PC-3 (cell line): ENCODE measurements around the gene PORCN. TPM values are rescaled to one million over a fixed set of nuclear protein-coding genes. Genes with fewer than 3 reads are reported as not detected.
A peak's percentile ranks its signal among the peaks of the same experiment; 100 is the strongest.

Experiments
- ATAC-seq: fragments of 200-7000 bp; cut with Tn5 transposase; 2 replicates; pipeline ENCODE4 v1.9.1; 2020; ENCODE audit warnings: mild to moderate bottlenecking, moderate library complexity
- BruUV-seq: library from RNA; stranded (reverse); fragments of 400-500 nt; replicated peaks from 2 replicates; lab custom pipeline; 2021; lab: Mats Ljungman, UMichigan
- CTCF ChIA-PET: fragments of 300-600 bp; sonication (Branson Sonifier 250); formaldehyde crosslinking; loops from one replicate; lab custom pipeline; 2022; ENCODE audit warnings: antibody characterized with exemption; lab: Charles Lee
- POLR2A ChIA-PET: fragments of 300-600 bp; sonication (Branson Sonifier 250); formaldehyde crosslinking; loops from one replicate; lab custom pipeline; 2022; ENCODE audit warnings: antibody characterized with exemption; ENCODE audit not compliant: unreplicated experiment; lab: Charles Lee
- DNase-seq: peaks from one replicate; pipeline ENCODE4 v3.0.0-alpha.2; 2015
- H2AFZ ChIP-seq: fragments of 300-600 bp; sonication (generic); 2 replicates; pipeline ENCODE4 v1.6.0; 2016; ENCODE audit warnings: antibody characterized with exemption, low read length
- H3F3A ChIP-seq: fragments of 300-600 bp; sonication (generic); one replicate; pipeline ENCODE4 v1.6.0; 2017; ENCODE audit warnings: antibody characterized with exemption, low read length, control low read depth, mild to moderate bottlenecking; ENCODE audit not compliant: unreplicated experiment
- H3K27ac ChIP-seq: fragments of 300-600 bp; sonication (generic); 2 replicates; pipeline ENCODE4 v1.5.1; 2016; ENCODE audit warnings: mild to moderate bottlenecking, low read length
- H3K27me3 ChIP-seq: fragments of 300-600 bp; sonication (generic); 2 replicates; pipeline ENCODE4 v1.6.1; 2016; ENCODE audit warnings: low read length, mixed read lengths
- H3K36me3 ChIP-seq: fragments of 300-600 bp; sonication (generic); 2 replicates; pipeline ENCODE4 v1.6.1; 2016; ENCODE audit warnings: low read depth, mixed run types, low read length, mixed read lengths
- H3K4me1 ChIP-seq: fragments of 300-600 bp; sonication (generic); 2 replicates; pipeline ENCODE4 v1.5.1; 2016; ENCODE audit warnings: low read length; ENCODE audit not compliant: insufficient read depth
- H3K4me2 ChIP-seq: fragments of 300-600 bp; sonication (generic); 2 replicates; pipeline ENCODE4 v1.6.0; 2016; ENCODE audit warnings: low read length
- H3K4me3 ChIP-seq: fragments of 300-600 bp; sonication (generic); 2 replicates; pipeline ENCODE4 v1.5.1; 2016; ENCODE audit warnings: mild to moderate bottlenecking, low read length, mixed read lengths
- H3K79me2 ChIP-seq: fragments of 300-600 bp; sonication (generic); 2 replicates; pipeline ENCODE4 v1.6.1; 2017; ENCODE audit warnings: low read length, mixed read lengths
- H3K9ac ChIP-seq: fragments of 300-600 bp; sonication (generic); 2 replicates; pipeline ENCODE4 v1.6.0; 2016; ENCODE audit warnings: mild to moderate bottlenecking, low read length
- H3K9me2 ChIP-seq: fragments of 300-600 bp; sonication (generic); replicated peaks from 2 replicates; pipeline ENCODE4 v1.6.1; 2016; ENCODE audit warnings: mixed run types, low read length, mixed read lengths
- H3K9me3 ChIP-seq: fragments of 300-600 bp; sonication (generic); 2 replicates; pipeline ENCODE4 v1.6.1; 2016; ENCODE audit warnings: low read length, mixed read lengths
- H4K20me1 ChIP-seq: fragments of 300-600 bp; sonication (generic); 2 replicates; pipeline ENCODE4 v1.6.1; 2016; ENCODE audit warnings: low read length, mixed read lengths
- EZH2 ChIP-seq: fragments of 300-600 bp; sonication (generic); IDR thresholded peaks from one replicate; pipeline ENCODE4 v1.6.1; 2017; ENCODE audit warnings: antibody characterized with exemption, mild to moderate bottlenecking, low read length; ENCODE audit not compliant: unreplicated experiment
- EZH2phosphoT487 ChIP-seq: fragments of 300-600 bp; sonication (generic); IDR thresholded peaks from 2 replicates; pipeline ENCODE4 v1.6.1; 2018; ENCODE audit warnings: mild to moderate bottlenecking, antibody characterized with exemption, low read length, borderline replicate concordance
- intact Hi-C: fragments of 100-400 bp; cut with micrococcal nuclease; formaldehyde crosslinking; loops from 2 replicates; pipeline ENCODE4 v1.9.0; 2023
- total RNA-seq: library from RNA; depleted of rRNA; stranded (reverse); fragments of >200 nt; gene quantifications from 2 replicates; pipeline ENCODE4 v1.2.3, GENCODE V29; 2014
- TF ChIP-seq, protein P1 (sequence below): fragments of 300-600 bp; sonication (generic); conservative IDR thresholded peaks from 2 replicates; pipeline ENCODE4 v1.5.1; 2017; ENCODE audit warnings: antibody characterized with exemption, low read depth, mild to moderate bottlenecking, low read length

The PORCN gene
- total RNA-seq, 1 experiment from 2014 or later = 38.9 TPM

GRCh38 chrX:48509245-48509590 is 426 bp downstream of the PORCN start:
- peak overlapping the region; percentile 79 for H3K9ac ChIP-seq

DNA sequence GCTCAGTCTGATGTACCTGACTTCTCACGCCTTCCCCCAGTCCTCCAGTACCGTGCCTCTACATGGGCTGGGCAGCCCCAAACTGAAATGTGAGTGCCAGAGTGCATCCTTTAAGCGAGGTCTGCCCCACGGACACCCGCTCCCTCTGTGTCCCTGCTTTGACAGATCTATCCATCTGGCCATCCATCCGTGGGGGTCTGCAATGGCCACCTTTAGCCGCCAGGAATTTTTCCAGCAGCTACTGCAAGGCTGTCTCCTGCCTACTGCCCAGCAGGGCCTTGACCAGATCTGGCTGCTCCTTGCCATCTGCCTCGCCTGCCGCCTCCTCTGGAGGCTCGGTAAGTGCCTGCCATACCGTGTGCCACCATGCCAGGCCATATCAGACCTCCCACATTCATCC is 827 bp downstream of the PORCN start:
- no peaks in the 10 kb centered on the region for H4K20me1 ChIP-seq
- H3F3A ChIP-seq = no peaks in the 10 kb centered on the region
- no peaks in the 10 kb centered on the region for H3K36me3 ChIP-seq
- CTCF ChIA-PET = no interaction called here
- H3K79me2 ChIP-seq = peaks cover 19% of the 10 kb centered on the region; the same call in 1 of the 2 replicates
- no peak overlapping the region for H3K27ac ChIP-seq
- H2AFZ ChIP-seq = no peak overlapping the region
- BruUV-seq = no TSS peak
- POLR2A ChIA-PET = no interaction called here
- no peak for DNase-seq
- no peak for ATAC-seq
- H3K4me2 ChIP-seq = peak overlapping the region; percentile 88
- H3K4me3 ChIP-seq = peak overlapping the region; percentile 83
- peaks cover 11% of the 10 kb centered on the region; the same call in 1 of the 2 replicates for H3K4me1 ChIP-seq
- TF ChIP-seq EZH2phosphoT487 (no peak), EZH2 (no peak)
- TF ChIP-seq, protein P1, sequence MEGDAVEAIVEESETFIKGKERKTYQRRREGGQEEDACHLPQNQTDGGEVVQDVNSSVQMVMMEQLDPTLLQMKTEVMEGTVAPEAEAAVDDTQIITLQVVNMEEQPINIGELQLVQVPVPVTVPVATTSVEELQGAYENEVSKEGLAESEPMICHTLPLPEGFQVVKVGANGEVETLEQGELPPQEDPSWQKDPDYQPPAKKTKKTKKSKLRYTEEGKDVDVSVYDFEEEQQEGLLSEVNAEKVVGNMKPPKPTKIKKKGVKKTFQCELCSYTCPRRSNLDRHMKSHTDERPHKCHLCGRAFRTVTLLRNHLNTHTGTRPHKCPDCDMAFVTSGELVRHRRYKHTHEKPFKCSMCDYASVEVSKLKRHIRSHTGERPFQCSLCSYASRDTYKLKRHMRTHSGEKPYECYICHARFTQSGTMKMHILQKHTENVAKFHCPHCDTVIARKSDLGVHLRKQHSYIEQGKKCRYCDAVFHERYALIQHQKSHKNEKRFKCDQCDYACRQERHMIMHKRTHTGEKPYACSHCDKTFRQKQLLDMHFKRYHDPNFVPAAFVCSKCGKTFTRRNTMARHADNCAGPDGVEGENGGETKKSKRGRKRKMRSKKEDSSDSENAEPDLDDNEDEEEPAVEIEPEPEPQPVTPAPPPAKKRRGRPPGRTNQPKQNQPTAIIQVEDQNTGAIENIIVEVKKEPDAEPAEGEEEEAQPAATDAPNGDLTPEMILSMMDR = no peak
- H3K9me2 ChIP-seq = no peaks in the 10 kb centered on the region
- no peaks in the 10 kb centered on the region for H3K9me3 ChIP-seq
- intact Hi-C loops = no loop called here
- no peaks in the 10 kb centered on the region for H3K27me3 ChIP-seq
- peak overlapping the region; percentile 79 for H3K9ac ChIP-seq

More at GRCh38 chrX:48509245-48509590, 426 bp downstream of the PORCN start:
- TF ChIP-seq EZH2 (no peak), EZH2phosphoT487 (no peak)
- TF ChIP-seq, protein P1 = no peak
- Histone ChIP-seq H3F3A (no peaks in the 10 kb centered on the region), H3K27me3 (no peaks in the 10 kb centered on the region), H3K27ac (no peak overlapping the region), H3K4me3 (peak overlapping the region; percentile 83), H3K9me3 (no peaks in the 10 kb centered on the region), H3K79me2 (peaks cover 19% of the 10 kb centered on the region; the same call in 1 of the 2 replicates), H3K4me2 (peak overlapping the region; percentile 88), H3K36me3 (no peaks in the 10 kb centered on the region), H3K9me2 (no peaks in the 10 kb centered on the region), H4K20me1 (no peaks in the 10 kb centered on the region), H3K4me1 (peaks cover 11% of the 10 kb centered on the region; the same call in 1 of the 2 replicates), H2AFZ (peak overlapping the region; percentile 98)
- ChIA-PET CTCF (no interaction called here), POLR2A (no interaction called here)
- ATAC-seq (peak; percentile 27), DNase-seq (no peak)
- intact Hi-C loops = no loop called here
- BruUV-seq = TSS peak; percentile 66

- CTCF ChIA-PET = no interaction called here
- intact Hi-C loops = loop anchor here (1.0 kb wide), 2 partner anchors 37 to 428 kb away; no protein-coding TSS in a partner anchor
- H3K4me3 ChIP-seq = no peak overlapping the region
- DNase-seq (peak; percentile 69), ATAC-seq (peak; percentile 37; the same call in 1 of the 2 replicates)
- no peak overlapping the region for H3K4me2 ChIP-seq
- no peaks in the 10 kb centered on the region for H3F3A ChIP-seq
- H3K9me2 ChIP-seq = no peaks in the 10 kb centered on the region
- H4K20me1 ChIP-seq = no peaks in the 10 kb centered on the region
- TF ChIP-seq EZH2 (no peak), EZH2phosphoT487 (no peak)
- TF ChIP-seq, protein P1 = peak; percentile 67
- H3K4me1 ChIP-seq = peaks cover 11% of the 10 kb centered on the region; the same call in 1 of the 2 replicates
- H3K27me3 ChIP-seq = no peaks in the 10 kb centered on the region
- POLR2A ChIA-PET = no interaction called here
- H3K27ac ChIP-seq = no peak overlapping the region
- no peaks in the 10 kb centered on the region for H3K36me3 ChIP-seq
- peaks cover 19% of the 10 kb centered on the region; the same call in 1 of the 2 replicates for H3K79me2 ChIP-seq
- H3K9ac ChIP-seq = no peak overlapping the region
- no peak overlapping the region for H2AFZ ChIP-seq
- H3K9me3 ChIP-seq = no peaks in the 10 kb centered on the region
- no TSS peak for BruUV-seq
These were observed 2.8 kb downstream of the PORCN start for GRCh38 chrX:48511560-48511959.
